ENCODE measurements around the gene KSR2. TPM values are rescaled to one million over a fixed set of nuclear protein-coding genes. Genes with fewer than 3 reads are reported as not detected.

KSR2 gene
- total RNA-seq, 1 experiment from 2014 or later, result 1.3 TPM

DNA sequence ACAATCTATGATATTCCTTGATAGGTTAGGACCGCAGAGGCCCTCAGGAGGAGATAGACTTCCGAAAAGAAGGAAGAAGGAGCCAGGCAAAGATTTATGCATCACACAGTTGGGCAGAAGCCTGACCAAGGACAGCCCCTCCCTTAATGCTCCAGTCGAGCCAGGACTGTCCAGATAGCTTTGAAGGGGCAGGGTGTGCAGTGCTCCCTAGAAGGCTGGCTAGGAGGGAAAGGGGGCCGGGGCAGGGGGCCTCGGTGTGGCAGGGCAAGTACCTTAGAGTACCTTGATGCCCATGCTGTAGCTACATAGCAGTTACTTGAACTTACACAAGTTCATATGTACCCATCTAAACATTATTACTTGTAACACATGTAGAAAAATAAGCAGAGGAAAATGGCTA is 512.7 kb downstream of the KSR2 start:
- H2BK15ac ChIP-seq (ENCODE audit: low read depth, low read length), result no peak overlapping the region
- H3K4me1 ChIP-seq (ENCODE audit: insufficient read depth, low read length), result no peaks in the 10 kb centered on the region; the same call in 1 of the 2 replicates
- DNase-seq, result no peak
- no peak overlapping the region for H3T11ph ChIP-seq (ENCODE audit: low read length)
- peaks cover 0 to 2% (median 0%) of the 10 kb centered on the region in 3 experiments; a peak in 2 of 7 replicates for H3K36me3 Mint-ChIP-seq (ENCODE audit: insufficient read depth in 1 of 3, low read depth in 3 of 3)
- H2AK5ac ChIP-seq (ENCODE audit: insufficient read length, low read length), result no peak overlapping the region
- no peaks in the 10 kb centered on the region for H3K79me1 ChIP-seq (ENCODE audit: insufficient read depth, low read depth, low read length, poor library complexity, severe bottlenecking)
- no peak overlapping the region for H4K91ac ChIP-seq (ENCODE audit: insufficient read length, low read depth, low read length)
- H4K8ac ChIP-seq (replicated peaks; ENCODE audit: insufficient read length, low read depth, low read length), result no peak overlapping the region
- H2AFZ ChIP-seq (ENCODE audit: low read length), result no peak overlapping the region
- no peaks in the 10 kb centered on the region for H4K20me1 ChIP-seq (ENCODE audit: control insufficient read depth, insufficient read depth, insufficient read length)
- H3K18ac ChIP-seq (ENCODE audit: insufficient read length, low read depth, low read length), result no peak overlapping the region
- H3K14ac ChIP-seq (ENCODE audit: insufficient read depth, low read length), result no peak overlapping the region
- no peak overlapping the region for H3K27ac ChIP-seq (ENCODE audit: insufficient read length, low read depth, low read length)
- H3K9ac ChIP-seq (ENCODE audit: extremely low read depth, insufficient read length, low read length), result no peak overlapping the region
- no peaks in the 10 kb centered on the region for H3K79me2 ChIP-seq (ENCODE audit: insufficient read depth, low read length)
- WGBS (ENCODE audit: extremely low coverage, insufficient read length, low lambda C conversion rate), result no CpG with 5 or more reads among the region's 5 CpGs
- H3K9me3 Mint-ChIP-seq, result peaks cover 0 to 2% of the 10 kb centered on the region in 2 experiments; a peak in 1 of 5 replicates
- no peaks in the 10 kb centered on the region for H3K23me2 ChIP-seq (ENCODE audit: insufficient read length, low read depth, low read length, poor library complexity, severe bottlenecking)
- no peaks in the 10 kb centered on the region for H3K27me3 ChIP-seq (ENCODE audit: insufficient read depth, low read length)
- no peak overlapping the region for H2BK120ac ChIP-seq (ENCODE audit: low read depth, low read length, poor library complexity, severe bottlenecking)
- H4K5ac ChIP-seq (ENCODE audit: insufficient read length, low read depth, low read length), result no peak overlapping the region
- no peak overlapping the region for H2BK12ac ChIP-seq (ENCODE audit: insufficient read length, low read depth, low read length)
- peaks cover 2% of the 10 kb centered on the region; the same call in 1 of the 2 replicates for H3K27me3 Mint-ChIP-seq (ENCODE audit: low read depth)
- H3K4me2 ChIP-seq (ENCODE audit: insufficient read depth, insufficient read length, low read length), result no peak overlapping the region
- TF ChIP-seq, protein P1, sequence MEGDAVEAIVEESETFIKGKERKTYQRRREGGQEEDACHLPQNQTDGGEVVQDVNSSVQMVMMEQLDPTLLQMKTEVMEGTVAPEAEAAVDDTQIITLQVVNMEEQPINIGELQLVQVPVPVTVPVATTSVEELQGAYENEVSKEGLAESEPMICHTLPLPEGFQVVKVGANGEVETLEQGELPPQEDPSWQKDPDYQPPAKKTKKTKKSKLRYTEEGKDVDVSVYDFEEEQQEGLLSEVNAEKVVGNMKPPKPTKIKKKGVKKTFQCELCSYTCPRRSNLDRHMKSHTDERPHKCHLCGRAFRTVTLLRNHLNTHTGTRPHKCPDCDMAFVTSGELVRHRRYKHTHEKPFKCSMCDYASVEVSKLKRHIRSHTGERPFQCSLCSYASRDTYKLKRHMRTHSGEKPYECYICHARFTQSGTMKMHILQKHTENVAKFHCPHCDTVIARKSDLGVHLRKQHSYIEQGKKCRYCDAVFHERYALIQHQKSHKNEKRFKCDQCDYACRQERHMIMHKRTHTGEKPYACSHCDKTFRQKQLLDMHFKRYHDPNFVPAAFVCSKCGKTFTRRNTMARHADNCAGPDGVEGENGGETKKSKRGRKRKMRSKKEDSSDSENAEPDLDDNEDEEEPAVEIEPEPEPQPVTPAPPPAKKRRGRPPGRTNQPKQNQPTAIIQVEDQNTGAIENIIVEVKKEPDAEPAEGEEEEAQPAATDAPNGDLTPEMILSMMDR (conservative IDR thresholded peaks at IDR 0.05), result no peak
- no peak overlapping the region for H3K56ac ChIP-seq (ENCODE audit: insufficient read length, low read depth, low read length)
- H3K9me3 ChIP-seq (ENCODE audit: control insufficient read depth, low read depth, low read length), result no peaks in the 10 kb centered on the region
- H3K4me1 Mint-ChIP-seq, result no peaks in the 10 kb centered on the region
- no peak overlapping the region for H3K4me3 Mint-ChIP-seq
- no peak overlapping the region for H2BK20ac ChIP-seq (ENCODE audit: low read depth, low read length, poor library complexity, severe bottlenecking)
- H2BK5ac ChIP-seq (ENCODE audit: insufficient read length, low read length), result no peak overlapping the region
- H3K27ac Mint-ChIP-seq, result no peak overlapping the region; a peak in 1 of 7 replicates
- no peak overlapping the region for H3K23ac ChIP-seq (ENCODE audit: insufficient read length, low read depth, low read length)
- no peak overlapping the region for H3K4ac ChIP-seq (ENCODE audit: low read depth, low read length)

Data from H9 (cell line).